Transverse colon (tissue), 4 donors: ENCODE measurements around the gene AGMO.

Source experiments
- EP300 ChIP-seq: sonication (generic); formaldehyde crosslinking; IDR thresholded peaks from one replicate; pipeline ENCODE4 v1.6.1; 2017; ENCODE audit warnings: antibody characterized with exemption, low read depth
- POLR2A ChIP-seq: fragments of 450-650 bp; IDR thresholded peaks from one replicate; pipeline ENCODE4 v1.6.1; 2016; ENCODE audit warnings: antibody characterized with exemption, mild to moderate bottlenecking, moderate library complexity
- POLR2AphosphoS5 ChIP-seq, 3 donors: sonication (generic); formaldehyde crosslinking; IDR thresholded peaks; one replicate each; pipeline ENCODE4 v1.6.1; 2016; ENCODE audit warnings: antibody characterized with exemption in 3 of 3
- TF ChIP-seq, protein P1 (sequence below), 5 experiments: fragments of 200-600 bp in 3 of 5; fragments of 450-650 bp in 2 of 5; sonication (generic) in 3 of 5; IDR thresholded peaks; 1 replicate in 2 of 5; 2 replicates in 3 of 5; pipeline ENCODE4 v1.5.1; 2016 to 2017; ENCODE audit warnings: antibody characterized with exemption in 5 of 5, inconsistent platforms in 3 of 5, mild to moderate bottlenecking in 2 of 5, moderate library complexity in 1 of 5

DNA sequence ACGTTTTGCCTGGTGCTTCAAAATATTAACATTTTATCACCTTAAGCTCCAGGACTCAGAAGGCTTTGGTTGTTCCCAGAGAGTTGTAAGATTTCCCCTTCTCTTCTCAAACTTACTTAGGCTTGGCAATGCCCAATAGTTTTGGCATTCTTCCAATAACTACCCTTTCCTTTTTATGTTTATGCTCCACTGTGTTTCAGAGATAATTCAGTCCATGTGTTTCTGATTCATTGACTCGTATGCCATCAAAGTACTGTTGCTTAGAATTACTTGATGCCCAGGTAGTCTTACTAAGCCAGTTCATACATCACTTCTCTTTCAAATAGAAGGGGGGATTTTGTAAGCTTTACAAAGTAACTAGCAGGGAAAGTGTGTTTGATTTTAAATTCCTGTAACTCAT, 66.6 kb downstream of the AGMO start:
- TF ChIP-seq, protein P1, sequence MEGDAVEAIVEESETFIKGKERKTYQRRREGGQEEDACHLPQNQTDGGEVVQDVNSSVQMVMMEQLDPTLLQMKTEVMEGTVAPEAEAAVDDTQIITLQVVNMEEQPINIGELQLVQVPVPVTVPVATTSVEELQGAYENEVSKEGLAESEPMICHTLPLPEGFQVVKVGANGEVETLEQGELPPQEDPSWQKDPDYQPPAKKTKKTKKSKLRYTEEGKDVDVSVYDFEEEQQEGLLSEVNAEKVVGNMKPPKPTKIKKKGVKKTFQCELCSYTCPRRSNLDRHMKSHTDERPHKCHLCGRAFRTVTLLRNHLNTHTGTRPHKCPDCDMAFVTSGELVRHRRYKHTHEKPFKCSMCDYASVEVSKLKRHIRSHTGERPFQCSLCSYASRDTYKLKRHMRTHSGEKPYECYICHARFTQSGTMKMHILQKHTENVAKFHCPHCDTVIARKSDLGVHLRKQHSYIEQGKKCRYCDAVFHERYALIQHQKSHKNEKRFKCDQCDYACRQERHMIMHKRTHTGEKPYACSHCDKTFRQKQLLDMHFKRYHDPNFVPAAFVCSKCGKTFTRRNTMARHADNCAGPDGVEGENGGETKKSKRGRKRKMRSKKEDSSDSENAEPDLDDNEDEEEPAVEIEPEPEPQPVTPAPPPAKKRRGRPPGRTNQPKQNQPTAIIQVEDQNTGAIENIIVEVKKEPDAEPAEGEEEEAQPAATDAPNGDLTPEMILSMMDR (IDR thresholded peaks at IDR 0.05), result no peak
- TF ChIP-seq POLR2A (no peak), POLR2AphosphoS5 (IDR thresholded peaks at IDR 0.05) (no peak), EP300 (no peak)
